HT1080 (cell line): ENCODE results near the gene RPS6KA5. TPM values are rescaled to one million over a fixed set of nuclear protein-coding genes. Genes with fewer than 3 reads are reported as not detected.
"Not testable (repeated sequence)": the region's sequence is repeated elsewhere in the genome, so short reads cannot be mapped to it uniquely, and the experiment has no call there.

Experiments used
- DNase-seq: peaks from one replicate; pipeline ENCODE4 v3.0.0-alpha.2; 2015; ENCODE audit warnings: low read depth
- total RNA-seq: library from RNA; depleted of rRNA; stranded (reverse); fragments of >200 nt; shearing (Covaris generic); gene quantifications from 2 replicates; pipeline ENCODE4 v1.2.3, GENCODE V29; 2014

RPS6KA5 gene
- total RNA-seq, 1 experiment from 2014 or later: 3.6 TPM

GRCh38 chr14:90940318-90940962, 120.0 kb downstream of the RPS6KA5 start:
- no peak for DNase-seq

GRCh38 chr14:90939252-90939795, 121.1 kb downstream of the RPS6KA5 start:
- DNase-seq: not testable (repeated sequence)

GRCh38 chr14:90938615-90939014, 121.8 kb downstream of the RPS6KA5 start:
- no peak for DNase-seq

GRCh38 chr14:90936757-90937440, 123.5 kb downstream of the RPS6KA5 start:
- no peak for DNase-seq

DNA sequence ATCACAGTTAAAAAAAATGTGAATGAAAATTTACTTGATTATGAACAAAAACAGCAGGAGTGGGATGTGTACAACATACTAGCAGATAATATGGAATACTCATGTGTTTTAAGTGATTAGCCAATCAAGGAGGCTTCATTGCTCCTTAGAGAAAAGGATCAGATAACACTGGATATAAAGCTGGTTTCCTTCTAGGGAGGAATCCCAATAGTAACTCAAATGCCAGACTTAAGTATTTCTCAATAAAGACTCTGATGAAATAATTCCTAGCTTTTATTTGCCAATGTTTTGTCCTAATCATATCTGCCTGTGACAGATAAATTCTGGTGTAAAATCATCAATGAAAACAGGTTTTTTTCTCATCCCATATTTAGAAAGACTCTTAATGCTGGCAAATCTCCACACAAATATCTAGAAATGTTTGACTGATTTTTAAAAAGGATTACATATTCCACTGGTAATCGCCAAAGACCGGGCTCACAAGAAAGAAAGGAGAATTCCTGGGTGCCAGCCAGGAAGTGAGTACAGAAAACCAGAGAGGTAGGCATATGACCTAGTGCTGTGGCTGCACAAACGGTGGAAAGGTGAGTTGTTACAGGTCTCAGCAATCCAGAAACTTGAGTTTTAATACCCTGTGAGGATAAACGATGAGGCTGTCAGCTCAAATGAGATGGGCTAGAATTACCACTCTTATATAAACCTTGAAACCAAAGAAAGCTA, 135.7 kb downstream of the RPS6KA5 start:
- DNase-seq: no peak

- no peak for DNase-seq
Measured at GRCh38 chr14:90922141-90922540, 138.3 kb downstream of the RPS6KA5 start.

DNA sequence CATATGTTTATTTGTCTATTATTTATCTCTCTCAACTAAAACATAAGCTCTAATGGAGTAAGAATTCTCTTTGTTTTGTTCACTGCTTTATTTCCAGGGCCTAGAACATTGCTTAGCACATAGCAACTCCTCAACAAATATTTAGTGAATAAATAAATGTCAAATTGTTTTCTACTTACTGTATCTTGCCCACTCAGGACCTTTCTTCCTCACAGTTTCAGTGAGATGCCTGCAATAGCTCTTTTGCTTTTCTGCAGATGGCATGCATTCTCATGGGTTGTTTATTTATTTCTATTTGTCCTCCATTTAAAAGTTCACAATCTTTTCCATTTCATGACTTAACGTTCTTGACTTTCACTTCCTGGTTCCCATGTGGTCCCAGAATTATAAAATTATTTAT, 149.3 kb downstream of the RPS6KA5 start:
- no peak for DNase-seq

DNA sequence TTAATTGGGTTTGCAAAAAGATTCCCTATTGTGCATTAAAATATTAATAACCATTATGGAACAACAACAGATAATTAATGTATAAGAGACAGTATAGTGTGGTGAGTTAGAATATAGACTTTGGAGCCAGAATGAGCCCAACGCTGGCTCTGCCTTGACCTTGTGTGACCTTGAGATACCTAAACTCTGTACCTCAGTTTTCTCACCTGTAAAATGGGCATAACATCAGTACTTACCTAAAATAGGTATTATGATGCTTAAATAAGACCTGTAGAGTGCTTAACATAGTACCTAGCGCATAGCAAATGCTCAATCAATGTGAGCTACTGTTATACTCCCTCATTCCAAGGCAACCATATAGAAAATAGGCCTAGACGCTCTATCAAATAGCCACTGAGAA, 153.3 kb downstream of the RPS6KA5 start:
- no peak for DNase-seq

DNA sequence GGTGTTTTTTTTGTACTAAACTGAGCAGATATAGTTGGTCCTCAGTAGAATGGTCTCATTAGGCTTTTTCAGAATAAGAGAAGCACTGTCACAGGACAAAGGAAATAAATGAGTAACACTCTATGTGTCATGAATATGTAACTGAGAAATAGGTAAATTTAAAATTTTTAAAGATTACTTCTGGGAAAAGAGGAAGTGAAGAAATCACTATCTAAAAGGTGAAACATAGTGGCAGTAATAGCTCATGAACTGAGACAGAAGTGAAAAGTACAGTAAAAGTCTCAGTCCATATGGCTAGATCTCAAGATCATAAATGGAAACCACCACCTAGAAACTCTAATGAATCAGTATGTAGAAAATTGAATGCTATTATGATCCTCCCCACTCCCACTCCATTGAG, 154.9 kb downstream of the RPS6KA5 start:
- no peak for DNase-seq

DNA sequence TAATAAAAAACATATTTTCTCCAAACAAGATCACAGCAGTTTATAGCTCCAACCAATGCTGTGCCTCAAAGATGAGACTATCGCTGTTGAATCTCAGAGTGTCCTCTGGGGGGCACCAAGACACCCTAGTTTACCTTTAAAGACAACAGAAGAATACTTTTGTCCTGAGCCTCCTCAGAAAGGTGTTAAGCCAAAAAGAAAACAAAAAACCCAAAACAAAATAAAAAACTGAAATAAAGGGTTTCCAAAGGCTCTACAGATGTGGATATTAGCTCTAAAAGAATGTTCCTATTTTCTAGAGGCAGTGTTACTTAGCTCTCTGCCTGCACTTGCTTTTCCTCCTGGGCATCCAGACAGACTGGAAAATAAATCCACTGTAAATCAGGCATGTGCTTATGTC, 157.3 kb downstream of the RPS6KA5 start:
- DNase-seq: peak; percentile 50

DNA sequence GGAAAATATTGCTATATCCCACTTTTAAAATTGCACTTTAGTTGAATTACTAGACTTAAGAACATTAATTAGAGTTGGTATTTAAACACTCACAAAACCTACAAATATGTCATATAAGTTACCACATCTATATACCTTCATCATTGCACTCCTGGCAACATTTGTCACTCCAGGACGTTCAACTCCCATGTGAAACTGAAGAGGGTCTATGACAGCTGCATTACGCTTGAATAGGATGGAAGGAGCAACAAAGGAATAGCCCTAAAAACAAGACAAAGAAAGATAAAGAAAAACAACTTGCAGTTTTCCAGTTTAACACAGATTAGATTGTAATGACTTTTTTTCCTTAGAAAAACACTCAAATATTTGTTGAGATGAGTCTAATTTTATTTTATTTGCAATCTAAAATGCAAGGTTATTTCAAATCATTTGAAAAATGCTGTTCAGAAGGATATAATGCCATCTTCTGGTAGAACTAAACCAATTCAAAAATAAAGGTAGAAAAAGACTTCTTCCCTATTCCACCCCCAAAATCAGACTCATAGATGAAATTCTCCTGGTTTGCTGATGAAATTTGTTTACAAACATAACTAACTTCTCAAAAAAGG, 159.9 kb downstream of the RPS6KA5 start:
- no peak for DNase-seq

DNA sequence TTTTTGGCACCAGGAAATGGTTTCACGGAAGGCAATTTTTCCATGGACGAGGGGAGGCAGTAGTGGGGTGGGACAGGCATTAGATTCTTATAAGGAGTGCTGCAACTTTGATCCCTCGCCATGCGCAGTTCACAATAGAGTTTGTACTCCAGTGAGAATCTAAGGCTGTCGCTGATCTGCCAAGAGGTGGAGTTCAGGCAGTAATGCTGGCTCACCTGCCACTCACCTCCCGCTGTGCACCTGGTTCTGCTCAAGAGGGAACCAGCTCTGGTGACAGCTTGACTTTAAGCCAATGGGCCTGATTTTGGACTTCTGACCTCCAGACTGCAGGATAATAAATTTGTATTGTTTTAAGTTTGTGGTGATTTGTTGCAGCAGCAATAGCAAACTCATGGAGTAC, 163.4 kb downstream of the RPS6KA5 start:
- DNase-seq: no peak

DNA sequence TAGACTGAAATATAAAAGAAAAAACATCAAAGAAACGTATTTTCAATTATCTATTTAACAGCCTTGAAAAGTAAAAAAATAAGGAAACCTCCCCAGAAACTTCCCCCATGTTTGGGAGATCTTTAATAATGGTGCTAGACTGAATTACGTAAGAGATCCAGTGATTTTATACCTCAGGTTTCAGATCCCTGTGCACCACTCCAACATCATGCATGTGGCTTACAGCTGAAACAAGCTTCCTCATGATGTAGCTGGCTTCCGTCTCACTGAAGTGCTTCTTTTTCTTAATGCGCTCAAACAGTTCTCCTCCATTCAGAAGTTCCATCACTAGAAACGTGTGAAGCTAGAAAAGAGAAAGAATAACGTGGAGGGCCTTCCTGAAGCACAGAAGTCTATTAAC, 166.2 kb downstream of the RPS6KA5 start:
- no peak for DNase-seq

GRCh38 chr14:90893510-90893909, 166.9 kb downstream of the RPS6KA5 start:
- no peak for DNase-seq

DNA sequence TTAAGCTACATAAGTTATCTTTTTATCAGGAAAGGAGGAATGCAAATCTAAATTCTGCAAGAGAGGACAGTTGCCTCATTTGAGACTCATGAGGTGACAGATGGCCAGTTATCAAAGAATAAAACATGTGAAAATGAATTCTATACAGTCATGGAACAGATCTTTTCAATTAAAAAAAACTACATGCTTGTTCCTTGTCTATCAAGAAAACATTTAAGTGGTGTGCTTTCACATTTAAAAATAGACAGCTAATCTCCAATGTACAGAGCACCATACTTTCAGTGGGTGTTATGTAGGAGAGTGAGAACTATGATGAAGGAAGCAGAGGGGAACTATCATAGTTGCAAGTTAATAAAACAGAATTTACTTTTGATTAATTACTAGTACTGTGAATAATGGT, 167.5 kb downstream of the RPS6KA5 start:
- no peak for DNase-seq

- DNase-seq: no peak
Measured at GRCh38 chr14:90891326-90891725, 169.1 kb downstream of the RPS6KA5 start.

GRCh38 chr14:90890322-90891020, 170.0 kb downstream of the RPS6KA5 start:
- no peak for DNase-seq

- no peak for DNase-seq
Measured at GRCh38 chr14:90886297-90886815, 174.1 kb downstream of the RPS6KA5 start.

- DNase-seq: peak; percentile 16
Measured at GRCh38 chr14:90883782-90884181, 176.7 kb downstream of the RPS6KA5 start.

DNA sequence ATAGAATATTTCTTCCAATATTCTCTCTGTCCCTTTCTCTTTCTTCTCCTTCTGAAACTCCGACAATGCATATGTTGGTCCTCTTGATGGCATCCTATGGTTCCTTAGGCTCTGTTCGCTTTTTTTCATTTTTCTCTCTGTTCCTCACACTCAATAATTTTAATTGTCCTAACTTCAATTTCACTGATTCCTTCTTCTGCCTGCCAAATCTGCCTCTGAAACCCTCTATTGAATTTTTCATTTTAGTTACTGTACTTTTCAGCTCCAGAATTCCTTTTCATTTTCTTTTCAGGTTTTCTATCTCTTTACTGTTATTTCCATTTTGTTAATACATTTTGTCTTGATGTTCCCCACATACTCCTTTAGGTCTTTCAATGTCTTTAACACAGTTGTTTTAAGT, 177.2 kb downstream of the RPS6KA5 start:
- DNase-seq: no peak

DNA sequence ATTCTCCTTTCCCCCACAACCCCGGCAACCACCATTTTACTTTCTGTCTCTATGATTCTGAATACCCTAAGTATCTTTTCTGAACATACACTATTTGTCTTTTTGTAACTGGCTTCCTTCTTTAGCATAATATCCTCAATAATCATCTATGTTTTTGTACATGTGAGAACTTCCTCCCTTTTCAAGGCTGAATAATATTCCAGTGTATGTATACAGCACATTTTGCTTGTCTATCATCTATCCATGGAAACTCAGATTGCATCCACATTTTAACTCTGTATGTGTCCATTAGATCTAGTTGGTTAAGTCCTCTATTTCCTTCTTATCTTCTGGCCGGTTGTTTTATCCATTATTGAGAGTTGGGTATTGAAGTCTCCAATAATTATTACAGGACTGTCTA, 180.2 kb downstream of the RPS6KA5 start:
- DNase-seq: no peak
